Left ventricle myocardium inferior (tissue), 1 donor: Measurements from ENCODE around the gene ELFN1. TPM values are rescaled to one million over a fixed set of nuclear protein-coding genes. Genes with fewer than 3 reads are reported as not detected.

Source experiments
- DNase-seq: peaks from one replicate; pipeline ENCODE4 v3.0.0-alpha.2; 2020
- H3K27ac ChIP-seq: fragments of 200-600 bp; replicated peaks from 2 replicates; pipeline ENCODE4 v1.8.0; 2021
- H3K27me3 ChIP-seq: fragments of 200-600 bp; 2 replicates; pipeline ENCODE4 v1.8.0; 2021; ENCODE audit warnings: low read depth
- H3K36me3 ChIP-seq: fragments of 200-600 bp; 2 replicates; pipeline ENCODE4 v1.8.0; 2021
- H3K4me1 ChIP-seq: fragments of 200-600 bp; 2 replicates; pipeline ENCODE4 v1.8.0; 2021
- H3K4me3 ChIP-seq: fragments of 200-600 bp; 2 replicates; pipeline ENCODE4 v1.8.0; 2021; ENCODE audit warnings: mild to moderate bottlenecking, moderate library complexity
- H3K9me3 ChIP-seq: fragments of 200-600 bp; replicated peaks from 2 replicates; pipeline ENCODE4 v1.8.0; 2021
- intact Hi-C: fragments of 100-400 bp; cut with micrococcal nuclease; formaldehyde crosslinking; loops from one replicate; pipeline ENCODE4 v1.11.0; 2022
- total RNA-seq: library from RNA; stranded (reverse); fragmentation: NEBNext Ultra II Directional; extraction: Animal tissue kit (Norgen Biotek cat#: 25700); gene quantifications from one replicate; pipeline ENCODE4 v1.2.1, GENCODE V29; 2021
- TF ChIP-seq, protein P1 (sequence below): fragments of 200-600 bp; IDR thresholded peaks from 2 replicates; pipeline ENCODE4 v1.8.0; 2021; ENCODE audit warnings: antibody characterized with exemption, mild to moderate bottlenecking, borderline replicate concordance
- donor health status: DM: no; HTN: yes; CAD: no; lungs with severe emphysema.

The ELFN1 gene
- total RNA-seq, 1 donor from 2014 or later, result 10.5 TPM

DNA sequence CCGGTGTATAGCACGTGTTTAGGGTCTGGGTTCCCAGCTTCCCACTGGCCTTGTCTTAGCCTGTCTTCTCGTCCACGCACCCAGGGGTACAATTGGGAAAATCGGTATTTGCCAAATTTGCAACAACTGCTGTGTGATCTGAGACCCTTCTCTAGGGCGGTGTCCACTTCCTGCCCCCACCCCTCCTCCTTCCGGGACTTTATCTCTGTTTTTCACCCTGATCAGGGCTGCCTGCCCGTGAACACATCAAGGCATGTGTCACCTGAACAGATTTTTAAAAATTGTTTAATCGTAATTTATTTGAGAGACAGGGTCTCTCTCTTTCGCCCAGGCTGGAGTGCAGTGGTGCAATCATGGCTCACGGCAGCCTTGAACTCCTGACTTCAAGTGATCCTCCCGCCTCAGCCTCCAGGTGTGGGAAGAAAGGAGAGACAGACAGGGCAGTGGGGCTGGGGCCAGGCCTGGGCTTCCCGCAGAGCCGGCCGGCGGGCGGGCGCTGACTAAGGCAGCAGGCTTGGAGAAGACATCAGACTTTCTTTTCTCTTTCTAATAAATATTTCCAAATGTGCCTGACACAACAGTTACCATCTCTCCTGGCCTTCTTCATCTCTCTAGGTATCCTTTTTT, 27.5 kb downstream of the ELFN1 start:
- no peak for DNase-seq
- intact Hi-C loops, result no loop called here
- Histone ChIP-seq H3K36me3 (no peaks in the 10 kb centered on the region), H3K9me3 (peaks cover 8% of the 10 kb centered on the region), H3K4me3 (no peak overlapping the region), H3K4me1 (peaks cover 37% of the 10 kb centered on the region), H3K27ac (no peak overlapping the region), H3K27me3 (peaks cover 5% of the 10 kb centered on the region)
- TF ChIP-seq, protein P1, sequence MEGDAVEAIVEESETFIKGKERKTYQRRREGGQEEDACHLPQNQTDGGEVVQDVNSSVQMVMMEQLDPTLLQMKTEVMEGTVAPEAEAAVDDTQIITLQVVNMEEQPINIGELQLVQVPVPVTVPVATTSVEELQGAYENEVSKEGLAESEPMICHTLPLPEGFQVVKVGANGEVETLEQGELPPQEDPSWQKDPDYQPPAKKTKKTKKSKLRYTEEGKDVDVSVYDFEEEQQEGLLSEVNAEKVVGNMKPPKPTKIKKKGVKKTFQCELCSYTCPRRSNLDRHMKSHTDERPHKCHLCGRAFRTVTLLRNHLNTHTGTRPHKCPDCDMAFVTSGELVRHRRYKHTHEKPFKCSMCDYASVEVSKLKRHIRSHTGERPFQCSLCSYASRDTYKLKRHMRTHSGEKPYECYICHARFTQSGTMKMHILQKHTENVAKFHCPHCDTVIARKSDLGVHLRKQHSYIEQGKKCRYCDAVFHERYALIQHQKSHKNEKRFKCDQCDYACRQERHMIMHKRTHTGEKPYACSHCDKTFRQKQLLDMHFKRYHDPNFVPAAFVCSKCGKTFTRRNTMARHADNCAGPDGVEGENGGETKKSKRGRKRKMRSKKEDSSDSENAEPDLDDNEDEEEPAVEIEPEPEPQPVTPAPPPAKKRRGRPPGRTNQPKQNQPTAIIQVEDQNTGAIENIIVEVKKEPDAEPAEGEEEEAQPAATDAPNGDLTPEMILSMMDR, result no peak

DNA sequence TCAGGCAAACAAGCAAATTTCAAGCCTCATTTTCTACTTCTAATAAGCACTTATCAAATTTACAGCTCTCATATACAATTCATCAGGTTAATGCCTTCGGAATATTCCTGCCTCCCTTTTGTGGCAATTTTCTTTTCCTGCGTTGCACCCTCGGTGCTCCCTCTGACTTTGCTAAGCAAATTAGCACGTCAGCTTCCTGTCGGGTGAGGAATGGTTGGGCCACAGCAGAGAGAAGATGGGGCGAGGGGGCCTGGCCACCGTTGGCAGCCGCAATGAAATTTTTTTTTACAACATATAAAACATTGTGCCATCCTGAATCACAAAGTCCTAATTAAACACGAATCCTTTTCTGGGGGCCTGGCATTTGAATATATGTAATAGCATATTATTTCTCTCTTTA, 28.1 kb downstream of the ELFN1 start:
- H3K36me3 ChIP-seq, result no peaks in the 10 kb centered on the region
- no peak overlapping the region for H3K27ac ChIP-seq
- no peak overlapping the region for H3K4me3 ChIP-seq
- peaks cover 4% of the 10 kb centered on the region for H3K27me3 ChIP-seq
- intact Hi-C loops, result no loop called here
- DNase-seq, result no peak
- H3K4me1 ChIP-seq, result peaks cover 31% of the 10 kb centered on the region
- TF ChIP-seq, protein P1, result no peak
- peaks cover 14% of the 10 kb centered on the region for H3K9me3 ChIP-seq

DNA sequence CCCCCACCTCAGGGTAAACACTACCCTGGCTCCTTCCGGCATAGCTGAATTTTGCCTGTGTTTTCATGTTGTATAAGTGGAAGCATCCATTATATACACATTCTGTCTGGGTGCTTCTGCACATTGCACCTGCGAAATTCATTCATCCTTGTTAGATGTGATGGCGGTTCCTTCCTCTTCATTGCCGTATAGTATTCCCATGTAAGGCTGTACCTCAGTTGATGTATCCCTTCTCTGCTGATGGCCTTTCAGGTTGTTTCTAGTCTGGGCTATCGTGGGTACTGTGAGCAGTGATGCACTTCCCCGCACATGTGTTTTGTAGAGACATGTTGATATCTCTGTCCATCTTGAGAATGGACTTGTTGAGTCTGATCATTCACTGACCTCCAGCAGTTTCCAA, 28.9 kb downstream of the ELFN1 start:
- TF ChIP-seq, protein P1, result no peak
- intact Hi-C loops, result no loop called here
- Histone ChIP-seq H3K27me3 (no peaks in the 10 kb centered on the region), H3K4me3 (no peak overlapping the region), H3K4me1 (peaks cover 24% of the 10 kb centered on the region), H3K27ac (no peak overlapping the region), H3K9me3 (peaks cover 14% of the 10 kb centered on the region), H3K36me3 (no peaks in the 10 kb centered on the region)
- DNase-seq, result no peak

DNA sequence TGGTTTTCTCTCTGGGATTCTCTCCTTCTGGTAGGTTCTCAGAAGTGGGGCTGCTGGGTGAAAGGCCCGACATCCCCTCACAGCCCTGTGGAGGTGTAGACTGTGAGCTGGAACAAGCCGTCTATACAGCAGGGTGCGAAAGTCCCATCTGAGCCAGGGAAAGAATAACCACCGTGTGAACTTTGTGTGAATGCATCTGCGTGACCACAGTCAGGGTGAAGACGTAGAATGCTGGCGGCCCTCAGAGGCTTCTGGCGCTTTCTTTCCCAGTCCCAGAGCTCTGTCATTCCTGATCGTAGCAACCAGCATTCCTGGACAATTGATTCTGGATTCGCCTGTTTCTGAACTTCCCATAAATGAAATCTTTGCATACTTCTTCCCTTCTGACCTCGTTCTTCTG, 30.0 kb downstream of the ELFN1 start:
- Histone ChIP-seq H3K4me3 (no peak overlapping the region), H3K27ac (no peak overlapping the region), H3K9me3 (peaks cover 14% of the 10 kb centered on the region), H3K27me3 (no peaks in the 10 kb centered on the region), H3K4me1 (peaks cover 12% of the 10 kb centered on the region), H3K36me3 (no peaks in the 10 kb centered on the region)
- DNase-seq, result no peak
- intact Hi-C loops, result no loop called here
- TF ChIP-seq, protein P1, result no peak

DNA sequence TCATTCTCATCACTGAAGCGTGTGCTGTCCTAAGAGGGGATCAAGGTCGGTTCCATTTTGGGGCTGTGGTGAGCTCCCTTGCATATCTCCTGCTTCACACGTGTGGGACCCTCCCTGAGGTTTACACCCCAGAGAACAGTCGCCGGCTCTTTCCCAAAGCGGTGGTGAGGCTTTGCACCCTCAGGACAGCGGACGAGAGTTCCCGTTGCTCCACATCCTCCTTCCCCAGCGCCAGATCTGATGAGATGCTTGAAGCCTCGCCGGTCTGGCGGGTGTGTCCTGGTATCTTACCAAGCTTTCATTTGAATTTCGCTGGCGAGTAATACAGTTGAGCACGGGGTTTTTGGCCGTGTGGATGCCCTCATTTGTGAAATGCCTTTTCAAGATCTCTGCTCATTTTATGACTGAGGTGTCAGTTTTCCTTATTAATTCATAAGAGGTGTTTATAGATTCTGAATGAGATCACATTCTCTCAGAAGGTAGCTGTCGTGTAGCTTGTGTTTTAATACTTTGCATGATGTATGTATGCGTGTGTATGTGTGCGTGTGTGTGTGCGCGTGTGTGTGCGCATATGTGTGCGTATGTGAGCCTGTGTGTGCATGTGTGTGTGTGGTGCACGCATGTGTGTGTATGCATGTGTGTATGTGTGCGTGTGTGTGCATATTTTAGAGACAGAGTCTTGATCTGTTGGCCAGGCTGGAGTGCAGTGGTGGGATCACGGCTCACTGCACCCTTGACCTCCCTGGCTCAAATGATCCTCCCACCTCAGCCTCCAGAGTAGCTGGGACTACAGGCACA, 30.7 kb downstream of the ELFN1 start:
- Histone ChIP-seq H3K36me3 (no peaks in the 10 kb centered on the region), H3K9me3 (peaks cover 14% of the 10 kb centered on the region), H3K27me3 (no peaks in the 10 kb centered on the region), H3K27ac (no peak overlapping the region), H3K4me3 (no peak overlapping the region), H3K4me1 (peaks cover 9% of the 10 kb centered on the region)
- intact Hi-C loops, result no loop called here
- no peak for DNase-seq
- TF ChIP-seq, protein P1, result no peak
